VCaP (cell line): Measurements from ENCODE around the gene CNOT3.
A peak's percentile ranks its signal among the peaks of the same experiment; 100 is the strongest.
"Not testable (repeated sequence)": the region's sequence is repeated elsewhere in the genome, so short reads cannot be mapped to it uniquely, and the experiment has no call there.

Source experiments
- H3K27ac ChIP-seq: fragments of 450-650 bp; 2 replicates; pipeline ENCODE4 v1.5.1; 2017
- TF ChIP-seq, protein P1 (sequence below): fragments of 450-650 bp; conservative IDR thresholded peaks from 2 replicates; pipeline ENCODE4 v1.5.1; 2017; ENCODE audit warnings: mild to moderate bottlenecking, moderate library complexity

The CNOT3 gene

DNA sequence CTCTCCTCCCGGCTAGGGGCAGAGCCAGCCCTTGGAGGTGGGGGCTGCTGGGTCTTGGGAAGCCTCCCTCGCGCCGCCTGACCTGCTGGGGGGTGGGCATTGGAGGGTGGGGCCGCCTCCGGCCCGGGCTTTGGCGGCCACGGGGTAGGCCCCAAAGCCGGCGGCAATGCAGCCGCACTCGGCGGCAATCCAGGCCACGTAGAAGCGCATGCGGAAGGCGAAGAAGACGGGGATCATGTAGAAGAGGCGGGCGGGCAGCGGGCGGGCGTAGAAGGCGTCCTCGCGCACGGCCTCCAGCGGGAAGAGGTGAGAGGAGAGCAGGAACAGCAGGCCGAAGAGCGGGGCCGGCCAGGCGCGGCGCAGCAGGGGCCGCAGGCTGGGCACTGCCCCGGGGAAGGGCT lies 43.1 kb downstream of the CNOT3 start:
- TF ChIP-seq, protein P1, sequence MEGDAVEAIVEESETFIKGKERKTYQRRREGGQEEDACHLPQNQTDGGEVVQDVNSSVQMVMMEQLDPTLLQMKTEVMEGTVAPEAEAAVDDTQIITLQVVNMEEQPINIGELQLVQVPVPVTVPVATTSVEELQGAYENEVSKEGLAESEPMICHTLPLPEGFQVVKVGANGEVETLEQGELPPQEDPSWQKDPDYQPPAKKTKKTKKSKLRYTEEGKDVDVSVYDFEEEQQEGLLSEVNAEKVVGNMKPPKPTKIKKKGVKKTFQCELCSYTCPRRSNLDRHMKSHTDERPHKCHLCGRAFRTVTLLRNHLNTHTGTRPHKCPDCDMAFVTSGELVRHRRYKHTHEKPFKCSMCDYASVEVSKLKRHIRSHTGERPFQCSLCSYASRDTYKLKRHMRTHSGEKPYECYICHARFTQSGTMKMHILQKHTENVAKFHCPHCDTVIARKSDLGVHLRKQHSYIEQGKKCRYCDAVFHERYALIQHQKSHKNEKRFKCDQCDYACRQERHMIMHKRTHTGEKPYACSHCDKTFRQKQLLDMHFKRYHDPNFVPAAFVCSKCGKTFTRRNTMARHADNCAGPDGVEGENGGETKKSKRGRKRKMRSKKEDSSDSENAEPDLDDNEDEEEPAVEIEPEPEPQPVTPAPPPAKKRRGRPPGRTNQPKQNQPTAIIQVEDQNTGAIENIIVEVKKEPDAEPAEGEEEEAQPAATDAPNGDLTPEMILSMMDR = no peak
- H3K27ac ChIP-seq = peak overlapping the region; percentile 9; the same call in 1 of the 2 replicates

DNA sequence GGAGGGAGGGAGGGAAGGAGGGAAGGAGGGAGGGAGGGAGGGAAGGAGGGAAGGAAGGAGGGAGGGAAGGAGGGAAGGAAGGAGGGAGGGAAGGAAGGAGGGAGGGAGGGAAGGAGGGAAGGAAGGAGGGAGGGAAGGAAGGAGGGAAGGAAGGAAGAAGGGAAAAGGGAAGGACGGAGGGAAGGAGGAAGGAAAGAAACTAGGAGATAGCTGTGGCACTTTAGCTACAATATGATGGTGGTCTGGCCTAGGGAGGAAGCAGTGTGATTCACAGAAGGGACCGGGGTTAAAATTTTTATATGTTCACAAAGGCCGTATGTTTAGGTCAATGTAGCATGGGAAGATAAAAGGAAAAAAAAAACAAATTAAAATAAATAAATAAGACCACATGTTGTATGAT lies 44.3 kb downstream of the CNOT3 start:
- not testable (repeated sequence) for H3K27ac ChIP-seq

DNA sequence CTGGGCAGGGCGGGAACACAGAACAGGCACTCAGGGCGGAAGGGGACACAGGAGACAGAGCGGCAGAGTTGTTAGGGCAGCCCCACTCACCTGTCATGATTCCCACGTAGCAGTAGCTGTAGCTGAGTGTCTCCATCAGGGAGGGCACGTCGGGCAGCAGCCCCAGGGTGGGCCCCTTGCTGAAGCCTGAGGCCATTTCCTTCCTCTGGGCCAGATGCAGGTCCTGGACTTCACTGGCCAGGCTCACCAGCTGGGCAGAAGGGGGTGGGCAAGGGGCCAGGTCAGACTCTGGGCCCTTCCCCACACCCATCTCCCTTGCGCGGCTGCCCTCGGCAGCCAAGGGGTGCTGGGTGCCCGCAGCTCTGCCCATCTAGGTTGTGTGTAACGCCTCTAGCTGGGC lies 45.9 kb downstream of the CNOT3 start:
- TF ChIP-seq, protein P1 = no peak
- no peak overlapping the region; the same call in 1 of the 2 replicates for H3K27ac ChIP-seq

DNA sequence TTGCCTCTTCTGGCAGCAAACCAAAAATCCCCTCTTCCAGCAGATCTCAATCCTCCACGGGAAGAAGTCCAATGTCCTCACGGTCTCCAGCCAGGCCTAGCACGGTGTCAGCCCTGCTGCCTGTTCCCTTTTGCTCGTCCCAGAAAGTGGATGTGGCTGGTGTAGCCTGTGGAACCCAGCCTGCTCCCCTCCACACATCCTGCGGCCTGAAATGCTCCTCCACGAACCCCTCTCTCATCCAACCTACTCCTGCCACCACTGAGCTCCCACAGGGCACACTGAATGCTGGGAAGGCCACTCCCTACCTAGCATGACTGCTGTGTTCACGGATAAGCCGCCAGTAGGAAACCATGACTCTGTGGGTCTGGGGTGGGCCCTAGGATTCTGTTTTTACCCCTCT lies 48.8 kb downstream of the CNOT3 start:
- peak overlapping the region; percentile 97; the same call in 1 of the 2 replicates for H3K27ac ChIP-seq
- TF ChIP-seq, protein P1 = no peak

DNA sequence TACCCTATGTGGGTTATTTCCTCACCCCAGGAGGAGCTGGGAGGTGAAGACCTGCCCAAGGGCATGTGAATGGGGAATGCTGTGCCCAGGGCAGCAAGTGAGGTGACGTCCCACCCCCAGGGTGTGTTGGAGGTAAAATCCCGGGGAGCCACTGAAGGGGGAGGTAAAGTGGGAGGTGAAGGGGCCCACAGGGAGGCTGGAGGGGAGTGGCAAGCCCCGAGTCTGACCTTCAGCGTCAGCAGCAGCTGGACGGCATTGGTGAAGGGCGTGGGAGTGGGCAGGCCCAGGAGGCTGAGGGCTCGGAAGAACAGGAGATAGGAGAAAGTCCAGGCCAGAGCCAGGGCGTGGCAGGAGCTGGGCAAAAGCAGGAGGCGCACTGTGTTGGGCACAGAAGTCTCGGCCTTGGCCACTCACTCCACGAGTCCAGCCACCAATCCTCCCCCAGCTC lies 49.4 kb downstream of the CNOT3 start:
- H3K27ac ChIP-seq = peak overlapping the region; percentile 97; the same call in 1 of the 2 replicates
- TF ChIP-seq, protein P1 = no peak

DNA sequence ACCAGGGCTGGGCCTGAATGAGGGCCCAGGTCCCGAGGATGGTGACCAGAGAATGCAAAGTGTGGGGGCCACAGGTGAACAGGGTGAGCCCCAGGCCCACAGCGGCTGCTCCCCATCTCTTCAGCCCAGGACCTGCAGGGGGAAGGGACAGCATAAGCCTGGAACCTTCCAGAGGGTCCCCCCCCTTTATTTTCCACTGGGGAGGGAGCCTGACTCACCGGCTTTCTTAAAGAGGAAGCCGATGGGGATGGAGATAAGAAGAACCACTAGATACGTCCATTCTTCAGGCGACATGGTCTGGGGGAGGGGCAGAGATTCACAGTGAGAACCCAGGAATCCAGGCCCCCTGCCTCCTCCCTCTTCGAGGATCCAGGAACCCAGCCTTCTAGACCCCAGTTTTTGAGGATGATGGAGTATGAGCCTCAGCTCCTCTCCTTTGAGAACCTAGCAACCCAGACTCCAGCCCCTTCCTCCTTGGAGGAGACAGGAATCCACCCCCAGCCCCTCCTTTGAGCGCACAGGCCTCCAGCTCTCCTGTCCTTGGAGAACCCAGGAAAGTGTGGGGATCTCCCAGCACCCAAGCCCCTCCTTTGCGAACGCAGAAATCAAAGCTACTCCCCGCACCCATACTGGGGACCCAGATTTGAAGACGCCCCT lies 50.8 kb downstream of the CNOT3 start:
- TF ChIP-seq, protein P1 = no peak
- peak overlapping the region; percentile 97 for H3K27ac ChIP-seq

DNA sequence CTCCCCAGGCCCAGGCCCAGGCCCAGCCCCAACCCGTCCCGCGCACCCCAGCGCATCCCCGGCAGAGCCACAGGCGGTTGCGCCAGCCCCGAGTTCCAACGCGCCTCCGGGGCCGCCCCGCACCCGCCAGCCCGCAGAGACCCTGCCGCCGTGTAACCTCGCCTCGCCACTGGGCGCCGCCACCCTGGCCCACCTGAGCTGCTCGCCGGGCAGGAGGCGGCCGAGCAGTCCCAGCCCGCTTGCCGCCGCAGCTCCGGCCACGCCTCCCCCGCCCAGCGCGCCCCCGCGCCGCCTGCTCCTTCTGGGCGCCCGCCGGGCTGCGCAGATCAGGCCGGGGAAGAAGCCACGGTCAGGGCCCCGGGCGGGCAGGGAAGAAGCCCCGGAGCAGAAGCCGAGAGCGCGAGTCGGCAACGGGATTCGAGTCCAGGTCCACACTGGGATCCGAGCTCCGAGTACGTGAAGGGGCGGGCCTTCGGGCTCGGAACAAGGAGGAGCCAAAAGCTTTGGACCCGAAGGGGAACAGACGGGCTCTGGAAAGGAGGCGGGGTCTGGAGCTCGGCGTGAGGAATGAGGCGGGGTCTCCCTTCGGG lies 51.7 kb downstream of the CNOT3 start, which contains the start of gene MBOAT7:
Gene MBOAT7, minus strand, starts transcription at position 436 of the 590 bp plus-strand sequence. CDS start 1,072 bp downstream, outside the sequence.
- peak within 1 kb of the TSS; percentile 97 for H3K27ac ChIP-seq
- TF ChIP-seq, protein P1 = peak; percentile 77
